ENCODE measurements around the gene IKZF2. TPM values are rescaled to one million over a fixed set of nuclear protein-coding genes. Genes with fewer than 3 reads are reported as not detected.

IKZF2 gene
- total RNA-seq, 2 experiments from 2014 or later = 20.0 to 45.1 TPM

DNA sequence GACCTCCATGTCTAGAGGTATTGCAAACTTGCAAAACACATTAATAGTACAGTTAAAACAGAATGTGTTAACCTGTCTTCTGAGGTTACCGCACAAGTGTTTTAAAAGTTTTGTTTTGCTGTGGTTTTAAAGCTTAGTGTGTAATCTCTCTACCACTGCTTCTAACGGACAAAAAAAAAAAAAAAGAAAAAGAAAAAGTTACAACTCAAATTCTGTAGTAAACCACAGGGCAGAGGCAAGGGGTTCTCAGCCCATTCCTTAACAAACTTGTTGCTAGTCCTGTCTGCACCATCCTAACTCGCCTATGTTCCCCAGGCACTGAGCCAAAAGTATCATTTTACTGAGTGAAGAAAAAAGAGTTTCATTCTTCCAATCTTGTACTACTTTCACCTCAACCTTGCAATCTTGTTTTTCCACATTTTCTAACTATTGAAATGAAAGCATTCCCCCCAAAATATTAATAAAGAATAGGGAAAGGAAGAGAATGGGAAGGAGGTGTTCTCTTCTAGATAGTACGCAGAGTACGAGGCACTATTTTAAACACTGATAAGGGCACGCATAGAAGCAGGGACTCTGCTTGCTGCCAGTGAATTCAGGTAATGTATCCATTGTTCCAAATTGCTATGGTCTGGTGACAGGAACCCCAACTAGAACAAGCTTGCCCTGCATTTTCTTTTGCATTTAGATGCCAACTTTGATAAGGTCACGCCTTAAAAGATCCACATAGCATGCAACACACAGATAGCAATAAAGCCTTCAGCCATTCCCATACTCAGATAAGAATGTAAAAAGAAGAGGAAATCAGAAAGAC, 47.1 kb downstream of the IKZF2 start:
- H3K4me2 ChIP-seq (ENCODE audit: low read length) = no peak overlapping the region
- ChIA-PET CTCF (ENCODE audit: unreplicated experiment) (no interaction called here), POLR2A (interaction anchor here (0.6 to 1.0 kb wide), 8 partner anchors 9 to 1246 kb away, joined by 3 to 5 read pairs (median 4); no protein-coding TSS in a partner anchor)
- no peak overlapping the region for H3K4me3 ChIP-seq (ENCODE audit: low read depth, low read length, poor library complexity, severe bottlenecking)
- no peak overlapping the region for H3K27ac ChIP-seq (ENCODE audit: low read depth, low read length, poor library complexity, severe bottlenecking)
- H3K4me1 ChIP-seq (ENCODE audit: insufficient read depth, low read length, poor library complexity, severe bottlenecking) = peaks cover 9% of the 10 kb centered on the region
- H4K20me1 ChIP-seq (ENCODE audit: insufficient read depth, low read length) = no peaks in the 10 kb centered on the region
- no TSS peak for BruUV-seq (replicated peaks)
- H3K9me2 ChIP-seq (ENCODE audit: insufficient read depth, low read length) = no peaks in the 10 kb centered on the region
- TF ChIP-seq EZH2phosphoT487 (IDR thresholded peaks at IDR 0.05; ENCODE audit: borderline replicate concordance, low read depth, low read length) = no peak
- TF ChIP-seq, protein P1, sequence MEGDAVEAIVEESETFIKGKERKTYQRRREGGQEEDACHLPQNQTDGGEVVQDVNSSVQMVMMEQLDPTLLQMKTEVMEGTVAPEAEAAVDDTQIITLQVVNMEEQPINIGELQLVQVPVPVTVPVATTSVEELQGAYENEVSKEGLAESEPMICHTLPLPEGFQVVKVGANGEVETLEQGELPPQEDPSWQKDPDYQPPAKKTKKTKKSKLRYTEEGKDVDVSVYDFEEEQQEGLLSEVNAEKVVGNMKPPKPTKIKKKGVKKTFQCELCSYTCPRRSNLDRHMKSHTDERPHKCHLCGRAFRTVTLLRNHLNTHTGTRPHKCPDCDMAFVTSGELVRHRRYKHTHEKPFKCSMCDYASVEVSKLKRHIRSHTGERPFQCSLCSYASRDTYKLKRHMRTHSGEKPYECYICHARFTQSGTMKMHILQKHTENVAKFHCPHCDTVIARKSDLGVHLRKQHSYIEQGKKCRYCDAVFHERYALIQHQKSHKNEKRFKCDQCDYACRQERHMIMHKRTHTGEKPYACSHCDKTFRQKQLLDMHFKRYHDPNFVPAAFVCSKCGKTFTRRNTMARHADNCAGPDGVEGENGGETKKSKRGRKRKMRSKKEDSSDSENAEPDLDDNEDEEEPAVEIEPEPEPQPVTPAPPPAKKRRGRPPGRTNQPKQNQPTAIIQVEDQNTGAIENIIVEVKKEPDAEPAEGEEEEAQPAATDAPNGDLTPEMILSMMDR (conservative IDR thresholded peaks at IDR 0.05; ENCODE audit: low read length) = no peak
- intact Hi-C loops (cut with micrococcal nuclease; ENCODE audit: unreplicated experiment) = no loop called here
- H2AFZ ChIP-seq (ENCODE audit: low read length) = no peak overlapping the region
- H3K79me2 ChIP-seq (ENCODE audit: insufficient read depth, low read depth, low read length) = peaks cover 13% of the 10 kb centered on the region; the same call in 1 of the 2 replicates
- no peaks in the 10 kb centered on the region for H3K36me3 ChIP-seq (ENCODE audit: insufficient read depth, low read length)
- DNase-seq (ENCODE audit: low spot score) = no peak
- H3K9me3 ChIP-seq (ENCODE audit: low read length) = no peaks in the 10 kb centered on the region

DNA sequence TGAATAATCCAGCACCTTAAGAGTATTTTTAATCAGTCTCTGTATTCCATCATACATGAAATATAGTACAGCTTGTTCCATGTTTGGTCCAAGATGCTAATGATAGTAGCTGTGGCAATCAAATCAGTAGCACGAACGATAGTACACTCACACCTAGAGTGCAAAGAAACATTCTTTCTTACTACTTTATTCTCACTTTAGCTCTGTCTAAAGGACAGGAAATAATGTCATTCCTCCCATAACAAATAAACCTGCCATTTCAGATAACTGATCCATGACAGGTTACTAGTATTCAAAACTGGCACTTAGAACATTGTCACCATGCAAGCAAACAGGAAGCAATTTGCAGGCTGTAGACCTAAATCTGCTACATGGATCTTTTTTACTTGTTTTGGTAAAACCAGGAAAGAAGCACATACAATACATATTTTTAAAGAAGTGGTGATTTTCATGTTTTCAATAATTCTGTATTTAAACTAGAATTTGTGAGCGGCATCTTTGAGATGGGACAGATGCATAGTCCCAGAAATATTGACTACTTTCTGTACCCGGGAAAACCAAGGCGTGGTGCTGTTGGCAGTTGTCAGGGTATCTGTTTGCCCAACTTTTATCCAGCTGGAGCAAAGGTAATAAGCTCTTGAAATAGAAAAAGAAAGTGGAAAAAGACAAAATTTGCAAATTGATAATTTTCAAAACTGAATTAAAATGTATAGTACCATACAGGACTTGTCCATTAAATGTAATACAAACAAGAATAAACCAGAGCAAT, 49.5 kb downstream of the IKZF2 start:
- peaks cover 7% of the 10 kb centered on the region; the same call in 1 of the 2 replicates for H3K79me2 ChIP-seq (ENCODE audit: insufficient read depth, low read depth, low read length)
- peaks cover 9% of the 10 kb centered on the region for H3K4me1 ChIP-seq (ENCODE audit: insufficient read depth, low read length, poor library complexity, severe bottlenecking)
- no peak overlapping the region for H3K4me2 ChIP-seq (ENCODE audit: low read length)
- TF ChIP-seq EZH2phosphoT487 (IDR thresholded peaks at IDR 0.05; ENCODE audit: borderline replicate concordance, low read depth, low read length) = no peak
- no peaks in the 10 kb centered on the region for H4K20me1 ChIP-seq (ENCODE audit: insufficient read depth, low read length)
- BruUV-seq (replicated peaks) = no TSS peak
- no peak overlapping the region for H3K4me3 ChIP-seq (ENCODE audit: low read depth, low read length, poor library complexity, severe bottlenecking)
- intact Hi-C loops (cut with micrococcal nuclease; ENCODE audit: unreplicated experiment) = no loop called here
- ChIA-PET CTCF (ENCODE audit: unreplicated experiment) (no interaction called here), POLR2A (interaction anchor here (0.7 to 1.4 kb wide), 2 partner anchors 29 to 336 kb away, joined by 3 to 5 read pairs; no protein-coding TSS in a partner anchor)
- H3K27ac ChIP-seq (ENCODE audit: low read depth, low read length, poor library complexity, severe bottlenecking) = no peak overlapping the region
- no peaks in the 10 kb centered on the region for H3K9me3 ChIP-seq (ENCODE audit: low read length)
- H3K9me2 ChIP-seq (ENCODE audit: insufficient read depth, low read length) = no peaks in the 10 kb centered on the region
- no peak for DNase-seq (ENCODE audit: low spot score)
- no peaks in the 10 kb centered on the region for H3K36me3 ChIP-seq (ENCODE audit: insufficient read depth, low read length)
- no peak overlapping the region for H2AFZ ChIP-seq (ENCODE audit: low read length)

DNA sequence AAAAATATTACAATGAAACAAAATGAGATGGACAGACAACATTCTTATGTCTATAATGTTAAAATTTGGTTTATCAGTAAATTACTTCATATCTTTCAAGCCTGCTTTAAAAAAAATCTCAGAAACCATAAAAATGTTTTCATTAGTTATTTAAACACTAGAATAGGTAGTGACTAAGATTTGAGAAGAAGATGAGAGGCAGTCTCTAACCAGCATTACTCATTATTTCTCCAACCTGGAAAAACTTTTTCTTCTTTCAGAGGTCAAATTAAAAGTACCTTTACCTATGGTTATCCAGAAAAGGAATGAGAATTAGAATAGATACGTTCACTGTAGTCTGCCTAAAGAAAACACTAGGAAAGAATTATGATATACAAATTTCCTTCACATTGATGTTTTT, 50.3 kb downstream of the IKZF2 start:
- intact Hi-C loops (cut with micrococcal nuclease; ENCODE audit: unreplicated experiment) = no loop called here
- no peak overlapping the region for H2AFZ ChIP-seq (ENCODE audit: low read length)
- TF ChIP-seq EZH2phosphoT487 (IDR thresholded peaks at IDR 0.05; ENCODE audit: borderline replicate concordance, low read depth, low read length) = no peak
- TF ChIP-seq, protein P1 (conservative IDR thresholded peaks at IDR 0.05; ENCODE audit: low read length) = no peak
- POLR2A ChIA-PET = interaction anchor here (0.7 to 1.4 kb wide), 2 partner anchors 29 to 335 kb away, joined by 3 to 5 read pairs; no protein-coding TSS in a partner anchor
- H3K36me3 ChIP-seq (ENCODE audit: insufficient read depth, low read length) = no peaks in the 10 kb centered on the region
- H3K9me3 ChIP-seq (ENCODE audit: low read length) = no peaks in the 10 kb centered on the region
- peaks cover 7% of the 10 kb centered on the region; the same call in 1 of the 2 replicates for H3K79me2 ChIP-seq (ENCODE audit: insufficient read depth, low read depth, low read length)
- BruUV-seq (replicated peaks) = no TSS peak
- no peak overlapping the region for H3K27ac ChIP-seq (ENCODE audit: low read depth, low read length, poor library complexity, severe bottlenecking)
- no peaks in the 10 kb centered on the region for H4K20me1 ChIP-seq (ENCODE audit: insufficient read depth, low read length)
- no peak for DNase-seq (ENCODE audit: low spot score)
- H3K4me1 ChIP-seq (ENCODE audit: insufficient read depth, low read length, poor library complexity, severe bottlenecking) = peaks cover 9% of the 10 kb centered on the region
- no peak overlapping the region for H3K4me3 ChIP-seq (ENCODE audit: low read depth, low read length, poor library complexity, severe bottlenecking)
- no peak overlapping the region for H3K4me2 ChIP-seq (ENCODE audit: low read length)
- CTCF ChIA-PET (ENCODE audit: unreplicated experiment) = no interaction called here
- H3K9me2 ChIP-seq (ENCODE audit: insufficient read depth, low read length) = no peaks in the 10 kb centered on the region

Measured in OCI-LY7 (cell line).